ENCODE data around the gene MTCL1.

- TF ChIP-seq POLR2A (IDR thresholded peaks at IDR 0.05) (no peak), CTCF (IDR thresholded peaks at IDR 0.05) (no peak)
Observed at GRCh38 chr18:8688816-8689215, 16.5 kb upstream of the MTCL1 start.

Data from heart left ventricle (tissue), 13 donors.